Activated naive CD8-positive, alpha-beta T cell treated with anti-CD3 and anti-CD28 coated beads, Interleukin-2, amount 50 U/mL, for 16 hours (primary cell): ENCODE measurements around the gene STK17B.
"Not testable (repeated sequence)": the region's sequence is repeated elsewhere in the genome, so short reads cannot be mapped to it uniquely, and the experiment has no call there.

Experiments
- DNase-seq: peaks from one replicate; pipeline ENCODE4 v3.0.0-alpha.2; 2020; ENCODE audit warnings: low read depth, low spot score

The STK17B gene

DNA sequence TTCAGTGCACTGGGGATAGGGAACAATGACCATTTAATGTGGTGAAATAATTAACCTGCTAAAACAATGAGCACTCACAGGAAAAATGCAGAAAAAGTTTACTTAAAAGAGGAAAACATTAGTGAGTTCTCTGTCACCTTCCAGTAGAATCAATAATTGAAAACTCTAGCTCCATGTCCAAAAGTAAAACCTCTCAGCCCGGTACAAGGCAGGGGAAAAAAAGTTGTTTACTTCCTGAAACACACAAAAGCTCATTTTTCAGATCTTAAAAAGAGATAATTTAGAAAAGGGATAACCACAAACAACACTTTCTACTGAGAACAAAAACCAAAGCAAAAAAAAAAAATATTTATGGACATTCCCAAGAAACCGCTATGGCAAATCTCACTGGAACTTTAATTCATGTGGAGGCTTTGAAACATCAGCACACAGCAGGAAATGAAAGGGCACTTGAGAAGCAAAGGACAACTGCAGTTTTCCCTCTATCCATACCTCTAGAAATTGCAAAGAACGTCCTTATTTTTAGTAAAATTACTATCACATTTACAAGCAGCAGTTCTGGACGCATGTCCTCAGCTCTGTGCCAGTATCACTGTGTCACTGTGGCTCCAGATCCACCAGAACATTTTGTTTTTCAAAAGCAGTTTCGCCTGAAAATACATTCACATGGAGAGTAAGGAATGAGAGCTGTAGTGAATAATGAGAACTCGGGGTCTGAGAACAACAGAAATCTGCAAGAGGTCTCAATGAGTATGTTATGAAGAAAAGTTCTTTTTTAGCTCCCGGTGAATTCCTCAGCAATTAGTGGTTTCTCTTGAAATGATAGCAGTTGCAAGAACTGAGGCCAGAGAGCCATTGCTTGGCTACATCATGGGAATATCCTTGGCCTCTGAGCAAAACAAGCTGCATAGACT is 58.1 kb downstream of the STK17B start:
- DNase-seq, result no peak

GRCh38 chr2:196112418-196113034 is 58.9 kb downstream of the STK17B start:
- DNase-seq, result no peak

DNA sequence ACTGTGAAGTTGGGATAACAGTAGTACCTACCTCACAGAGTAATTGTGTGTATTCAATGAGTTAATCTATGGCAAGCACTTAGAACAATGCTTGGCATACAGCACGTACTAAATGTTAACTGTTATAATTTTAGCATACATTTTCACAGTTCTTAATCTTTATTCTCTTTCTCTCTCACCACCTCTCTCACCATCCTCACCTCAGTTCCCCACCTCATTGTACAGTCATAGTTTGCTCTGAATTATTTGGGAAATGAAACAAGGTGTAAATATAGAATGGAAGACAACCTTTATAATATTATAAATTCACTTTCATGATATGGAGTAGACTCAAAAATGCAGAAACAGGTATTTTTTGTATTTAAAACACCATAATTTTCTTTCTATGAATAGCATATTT is 62.8 kb downstream of the STK17B start:
- no peak for DNase-seq

DNA sequence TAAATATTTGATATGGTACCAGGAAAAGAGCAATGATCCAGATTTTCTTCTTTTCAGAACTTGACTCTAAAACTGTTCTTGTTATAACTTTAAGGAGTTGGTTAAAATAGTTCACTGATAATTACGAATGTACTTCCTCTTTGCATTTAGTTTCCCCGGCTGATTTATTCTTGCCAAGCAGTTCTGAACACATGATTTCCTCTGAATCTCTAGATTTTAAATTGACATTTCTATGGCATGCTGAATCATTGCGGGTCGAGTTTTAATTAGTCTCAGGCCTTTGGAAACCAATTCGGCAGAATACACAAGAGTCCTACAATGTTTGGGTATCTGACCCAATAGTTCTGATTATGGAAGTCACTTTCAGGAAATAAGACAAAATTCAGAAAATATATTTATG is 65.4 kb downstream of the STK17B start:
- no peak for DNase-seq

DNA sequence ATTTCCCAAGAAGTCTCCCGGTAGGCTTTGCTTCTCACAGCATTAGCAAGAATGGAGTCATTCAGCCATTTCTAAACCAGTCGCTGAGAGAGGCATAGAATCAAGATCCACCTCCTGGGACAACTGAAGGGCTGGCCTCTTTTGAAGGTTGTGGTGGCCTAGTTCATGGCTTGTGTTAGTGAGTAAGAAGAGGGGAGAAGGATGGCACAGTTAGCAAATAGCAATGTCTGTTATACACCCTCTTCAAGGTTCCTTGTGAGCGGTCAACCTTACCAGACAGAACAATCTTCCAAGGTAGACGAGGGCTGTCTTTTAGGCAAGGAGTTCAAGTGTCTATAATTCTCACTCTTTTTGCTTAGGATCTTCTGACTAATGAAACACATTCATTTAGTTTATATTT is 67.3 kb downstream of the STK17B start:
- no peak for DNase-seq

DNA sequence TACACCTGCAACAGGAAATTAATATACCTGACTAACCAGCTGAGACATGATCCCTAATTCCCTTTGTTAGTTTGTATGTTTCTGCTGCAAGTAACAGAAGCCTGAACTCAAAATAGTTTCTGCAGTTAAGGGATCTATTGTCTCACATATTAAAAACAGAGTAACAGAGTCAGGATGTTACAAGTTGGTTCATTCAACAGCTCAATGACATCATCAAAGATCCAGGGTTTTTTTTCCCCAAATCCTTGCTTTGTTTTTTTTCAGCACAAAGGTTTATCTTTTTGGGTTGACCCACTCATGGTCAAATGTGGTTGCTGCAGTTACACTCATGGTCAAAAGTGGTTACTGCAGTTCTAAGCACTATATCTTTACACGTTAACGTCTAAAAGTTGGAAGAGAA is 67.8 kb downstream of the STK17B start:
- DNase-seq, result no peak

DNA sequence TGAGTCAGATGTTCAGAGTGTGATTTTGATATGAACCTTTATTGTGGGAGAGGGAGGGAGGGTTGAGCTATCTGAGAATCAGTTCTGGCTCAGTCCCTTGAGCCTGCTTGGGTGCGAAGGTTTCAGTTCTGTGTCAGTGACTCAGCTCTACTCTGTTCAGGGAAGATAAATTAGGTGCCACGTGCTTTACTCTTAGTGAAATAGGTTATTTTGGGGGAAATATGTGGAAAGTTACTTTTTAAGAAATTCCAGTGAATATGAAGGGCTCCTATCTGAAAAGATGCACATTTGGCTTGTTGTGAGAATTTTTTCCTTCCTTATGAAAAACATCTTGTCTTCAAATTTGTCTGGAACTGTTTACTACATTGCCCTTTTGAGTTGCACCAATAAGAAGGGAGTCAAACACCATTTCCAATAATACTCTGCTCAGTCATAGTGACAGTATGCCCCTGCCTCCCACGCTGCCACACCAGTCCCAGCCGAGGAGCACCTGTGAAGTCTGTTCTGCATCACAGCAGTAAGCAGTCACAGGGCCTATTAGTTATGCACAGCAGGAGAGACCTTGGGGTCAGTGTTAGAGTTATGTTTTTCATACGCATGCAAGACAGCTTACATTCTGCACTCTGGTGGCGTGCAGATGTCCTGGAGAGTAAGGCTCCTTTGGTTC is 69.9 kb downstream of the STK17B start:
- no peak for DNase-seq

DNA sequence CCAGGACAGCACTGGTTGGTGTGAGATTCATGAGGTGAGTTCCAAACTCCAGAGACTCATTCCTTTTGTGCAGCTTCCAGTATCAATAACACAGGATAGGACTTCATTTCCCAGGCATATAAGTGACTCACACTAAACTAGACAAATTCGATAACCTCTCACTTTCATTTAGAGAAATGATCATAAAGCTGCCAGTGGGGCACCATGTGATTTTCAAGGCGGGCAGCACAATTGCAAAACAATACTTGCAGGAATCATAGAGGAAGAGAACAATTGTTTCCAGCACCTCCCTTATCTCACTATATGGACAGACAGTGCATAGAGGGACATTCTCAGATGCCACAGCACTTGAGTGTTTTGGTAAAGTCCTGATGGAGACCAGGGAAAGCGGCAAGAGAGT is 71.5 kb downstream of the STK17B start:
- DNase-seq, result no peak

DNA sequence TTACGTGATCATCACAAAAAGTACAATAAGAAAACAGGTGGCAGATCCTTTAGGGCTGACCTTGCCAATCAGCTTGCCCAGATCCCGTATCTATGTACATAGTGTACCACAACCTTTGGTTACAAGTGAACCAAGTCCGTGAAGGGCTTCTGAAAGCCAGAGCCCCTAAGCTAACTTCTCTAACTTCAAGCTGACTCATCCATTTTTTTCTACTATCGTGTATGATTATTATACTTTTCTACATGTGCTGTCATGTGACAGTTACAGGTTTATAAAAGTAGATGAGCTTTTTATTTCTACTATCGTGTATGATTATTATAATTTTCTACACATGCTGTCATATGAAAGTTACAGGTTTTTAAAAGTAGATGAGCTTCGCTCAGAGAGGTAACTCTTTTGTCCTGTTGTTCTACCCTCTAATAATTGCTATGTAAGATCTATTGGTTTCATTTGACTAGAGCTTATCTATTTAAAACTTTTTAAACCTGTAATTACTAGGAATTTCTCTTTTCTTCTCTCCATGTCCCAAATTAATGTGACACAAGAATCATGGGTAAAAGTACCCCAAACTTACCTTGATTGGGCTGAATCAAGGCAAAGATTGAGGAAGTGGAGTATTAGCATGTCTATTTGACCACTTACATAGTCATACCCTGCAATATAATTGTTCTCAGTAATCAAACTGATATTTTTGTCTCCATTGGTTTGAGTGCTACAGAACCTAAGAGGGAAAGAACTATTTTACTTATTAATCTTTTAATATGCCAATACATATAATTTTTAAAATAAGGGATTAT is 73.3 kb downstream of the STK17B start:
- no peak for DNase-seq

GRCh38 chr2:196096982-196097745 is 74.2 kb downstream of the STK17B start:
- DNase-seq, result no peak

- DNase-seq, result no peak
These were observed 75.1 kb downstream of the STK17B start for GRCh38 chr2:196096264-196096663.

DNA sequence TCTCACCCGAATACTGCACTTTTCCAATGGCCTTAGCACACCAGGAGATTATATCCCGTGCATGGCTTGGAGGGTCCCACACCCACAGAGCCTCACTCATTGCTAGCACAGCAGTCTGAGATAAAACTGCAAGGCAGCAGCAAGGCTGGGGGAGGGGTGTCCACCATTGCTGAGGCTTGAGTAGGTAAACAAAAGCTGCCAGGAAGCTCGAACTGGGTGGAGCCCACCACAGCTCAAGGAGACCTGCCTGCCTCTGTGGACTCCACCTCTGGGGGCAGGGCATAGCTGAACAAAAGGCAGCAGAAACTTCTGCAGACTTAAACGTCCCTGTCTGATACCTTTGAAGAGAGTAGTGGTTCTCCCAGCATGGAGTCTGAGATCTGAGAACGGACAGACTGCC is 81.9 kb downstream of the STK17B start:
- DNase-seq, result not testable (repeated sequence)

- no peak for DNase-seq
These were observed 83.2 kb downstream of the STK17B start for GRCh38 chr2:196088203-196088602.

DNA sequence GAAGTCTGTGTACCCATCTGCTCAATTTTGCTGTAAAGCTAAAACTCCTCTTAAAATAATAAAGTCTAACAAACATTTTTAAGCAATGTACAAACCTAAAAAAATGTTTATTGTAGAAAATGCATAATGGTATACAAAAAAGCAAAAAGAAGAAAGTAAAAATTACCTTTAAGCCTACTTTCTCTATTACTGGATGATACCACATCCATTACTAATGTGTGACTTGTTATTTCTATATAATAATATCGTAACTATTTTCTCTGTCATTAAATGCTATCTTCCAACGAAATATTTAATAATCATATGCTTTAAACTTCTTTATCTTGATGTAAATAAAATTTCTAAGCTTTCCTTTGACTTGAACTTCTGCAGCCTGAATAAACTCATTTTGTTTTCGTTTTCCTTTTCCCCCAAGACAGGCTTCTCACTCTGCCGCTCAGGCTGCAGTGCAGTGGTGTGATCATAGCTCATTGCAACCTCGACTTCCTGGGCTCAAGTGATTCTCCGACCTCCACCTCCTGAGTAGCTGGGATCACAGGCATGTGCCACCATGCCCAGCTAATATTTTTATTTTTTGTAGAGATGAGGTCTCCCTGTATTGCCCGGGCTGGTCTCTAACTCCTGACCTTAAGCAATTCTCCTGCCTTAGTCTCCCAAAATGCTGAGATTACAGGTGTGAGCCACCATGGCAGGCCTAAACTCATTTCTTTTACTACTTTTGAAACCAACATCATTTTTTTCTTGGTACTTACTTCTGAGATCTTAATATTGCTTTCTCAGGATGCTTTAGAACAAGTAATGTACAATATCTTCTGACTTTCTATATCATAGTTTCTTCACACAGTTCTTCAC is 84.6 kb downstream of the STK17B start:
- DNase-seq, result no peak

DNA sequence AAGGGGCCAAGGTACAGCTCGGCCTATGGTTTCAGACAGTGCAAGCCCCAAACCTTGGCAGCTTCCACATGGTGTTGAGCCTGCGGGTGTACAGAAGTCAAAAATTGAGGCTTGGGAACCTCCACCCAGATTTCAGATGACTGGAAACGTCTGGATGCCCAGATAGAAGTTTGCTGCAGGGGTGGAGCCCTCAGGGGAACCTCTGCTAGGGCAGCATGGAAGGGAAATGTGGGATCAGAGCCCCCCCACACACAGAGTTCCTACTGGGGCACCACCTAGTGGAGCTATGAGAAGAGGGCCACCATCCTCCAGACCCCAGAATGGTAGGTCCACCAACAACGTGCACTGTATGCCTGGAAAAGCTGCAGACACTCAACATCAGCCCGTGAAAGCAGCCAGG is 87.8 kb downstream of the STK17B start:
- no peak for DNase-seq
